HUDEP-2 (cell line): ENCODE data around the gene PLCL2.
A peak's percentile ranks its signal among the peaks of the same experiment; 100 is the strongest.

ENCODE experiments used
- DNase-seq, 76 experiments: peaks; one replicate each; lab custom pipeline; 2025; ENCODE audit not compliant: unreplicated experiment in 76 of 76; lab: John Stamatoyannopoulos, UW

The PLCL2 gene

GRCh38 chr3:17035966-17036365 lies 151.2 kb downstream of the PLCL2 start:
- no peak for DNase-seq

- DNase-seq = no peak
Measured at GRCh38 chr3:17038141-17038540, 153.4 kb downstream of the PLCL2 start.

DNA sequence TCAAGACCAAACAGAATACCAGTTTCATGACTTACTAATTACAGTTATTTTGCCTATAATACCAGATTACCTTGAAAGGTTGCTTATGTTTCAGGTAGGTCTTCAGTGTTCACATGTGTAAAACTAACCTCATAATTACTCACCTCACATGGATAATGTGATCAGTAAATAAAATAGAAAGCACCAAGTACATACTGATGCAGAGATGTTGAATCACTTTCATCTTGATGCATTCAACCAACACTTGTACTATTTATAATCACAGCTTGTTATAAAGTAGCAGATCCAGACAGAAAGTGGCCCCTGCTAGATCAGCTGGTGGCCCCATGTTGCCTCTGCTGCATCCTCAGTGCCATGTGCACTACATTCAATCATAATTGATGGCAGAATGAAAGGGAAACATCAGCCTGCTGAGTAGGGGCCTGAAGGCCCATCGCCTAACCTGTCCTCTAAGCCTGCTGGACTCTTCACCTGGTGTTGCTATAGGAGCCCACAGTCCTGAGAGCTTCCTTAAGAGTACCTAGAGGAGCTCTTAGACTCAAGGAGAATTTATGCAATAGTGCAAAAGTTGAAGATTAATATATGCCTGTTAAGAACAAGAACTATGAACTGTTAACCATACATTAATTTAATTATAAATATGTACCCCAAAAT lies 154.3 kb downstream of the PLCL2 start:
- DNase-seq = no peak

DNA sequence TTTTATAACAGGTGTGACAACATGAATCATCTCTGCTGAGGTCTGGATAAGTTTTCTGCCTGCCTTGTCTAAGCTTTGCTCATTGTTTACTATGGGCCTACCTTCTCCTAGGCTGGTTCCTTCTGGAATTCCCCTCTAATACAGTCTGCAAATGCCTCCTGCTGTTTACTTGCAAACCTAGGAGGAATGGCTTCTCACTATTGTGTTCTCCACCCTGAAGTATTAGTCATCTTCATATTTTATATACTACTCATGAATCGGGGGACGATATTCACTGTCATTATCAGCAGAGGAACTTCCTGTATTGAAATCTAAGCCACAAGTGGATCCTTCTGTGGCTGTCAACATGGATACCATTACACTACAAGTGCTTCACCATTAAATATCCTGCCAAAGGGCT lies 154.8 kb downstream of the PLCL2 start:
- DNase-seq = peak in 6 of 76 experiments; percentile 2 to 38 (median 14)

DNA sequence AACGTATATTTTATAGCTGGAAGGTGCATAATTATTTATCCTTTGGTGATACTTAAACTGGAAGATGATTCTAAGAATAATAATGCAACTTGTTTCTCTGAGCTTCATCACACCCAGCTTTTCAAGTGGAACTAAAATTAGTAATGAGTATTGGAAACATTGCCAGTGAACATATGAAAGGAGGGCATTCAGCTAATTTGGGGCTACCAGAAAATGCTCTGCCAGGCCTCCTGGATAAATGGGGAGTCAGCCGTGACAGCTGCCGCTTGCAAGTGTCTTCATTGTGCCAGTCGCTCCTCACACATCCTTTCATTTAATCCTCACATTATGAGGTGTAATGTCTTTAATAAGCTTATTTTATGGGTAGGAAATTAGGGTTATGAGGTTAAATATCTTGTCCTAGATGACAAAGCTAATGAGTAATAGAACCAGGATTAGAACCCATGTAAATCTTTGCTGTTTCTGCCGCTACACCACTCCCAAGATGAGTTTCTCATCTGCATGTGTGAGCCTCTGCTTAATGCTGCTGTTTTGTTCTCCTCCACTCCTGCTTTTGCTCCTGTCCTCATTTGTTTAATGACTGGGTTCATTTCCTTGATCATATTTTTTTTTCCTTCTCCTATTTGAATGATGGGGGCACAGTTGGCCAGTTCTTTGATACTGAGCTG lies 155.7 kb downstream of the PLCL2 start:
- DNase-seq = no peak

GRCh38 chr3:17040990-17041377 lies 156.2 kb downstream of the PLCL2 start:
- no peak for DNase-seq

DNA sequence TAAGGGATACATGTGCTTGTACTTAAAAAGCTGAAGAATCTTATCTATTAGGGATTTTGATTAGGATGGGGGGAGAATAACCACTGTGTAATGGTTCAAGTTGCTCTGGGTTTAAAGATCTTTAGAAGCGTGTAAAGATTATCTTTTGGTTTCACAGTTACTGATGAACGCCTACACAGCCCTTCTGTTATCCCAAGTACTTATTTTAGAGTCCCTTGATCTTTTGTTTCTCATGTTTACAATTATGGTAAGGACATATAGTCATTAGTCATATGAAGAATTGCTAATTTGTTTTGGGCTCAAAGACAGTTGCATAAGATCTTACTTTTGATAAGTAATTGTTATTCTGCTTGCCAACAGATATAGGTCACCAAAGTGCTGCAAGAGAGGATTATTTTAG lies 160.1 kb downstream of the PLCL2 start:
- DNase-seq = no peak

- DNase-seq = no peak
Measured at GRCh38 chr3:17045705-17046104, 160.9 kb downstream of the PLCL2 start.

GRCh38 chr3:17046623-17047022 lies 161.9 kb downstream of the PLCL2 start:
- DNase-seq = no peak

DNA sequence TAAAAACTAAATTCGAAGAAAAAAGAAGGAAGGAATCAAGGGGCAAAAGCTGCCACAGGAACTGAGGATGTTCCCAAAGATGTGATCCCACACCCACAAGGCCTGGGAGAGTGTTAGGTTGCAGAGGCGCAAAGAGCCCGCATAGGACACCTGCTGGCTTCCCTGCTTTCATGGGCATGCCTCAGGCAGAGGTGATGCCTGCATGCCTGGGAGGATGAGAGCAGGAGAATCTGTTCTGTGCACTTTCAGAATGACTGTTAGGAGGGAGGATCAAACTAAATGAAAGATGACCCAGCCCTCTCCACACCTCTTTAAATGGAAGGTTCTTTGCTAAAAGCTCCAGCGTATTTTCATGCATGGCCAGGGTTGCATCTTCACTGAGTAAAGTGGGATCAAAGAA lies 162.4 kb downstream of the PLCL2 start:
- no peak for DNase-seq

- no peak for DNase-seq
Measured at GRCh38 chr3:17047894-17048293, 163.1 kb downstream of the PLCL2 start.

GRCh38 chr3:17050071-17050470 lies 165.3 kb downstream of the PLCL2 start:
- DNase-seq = no peak

DNA sequence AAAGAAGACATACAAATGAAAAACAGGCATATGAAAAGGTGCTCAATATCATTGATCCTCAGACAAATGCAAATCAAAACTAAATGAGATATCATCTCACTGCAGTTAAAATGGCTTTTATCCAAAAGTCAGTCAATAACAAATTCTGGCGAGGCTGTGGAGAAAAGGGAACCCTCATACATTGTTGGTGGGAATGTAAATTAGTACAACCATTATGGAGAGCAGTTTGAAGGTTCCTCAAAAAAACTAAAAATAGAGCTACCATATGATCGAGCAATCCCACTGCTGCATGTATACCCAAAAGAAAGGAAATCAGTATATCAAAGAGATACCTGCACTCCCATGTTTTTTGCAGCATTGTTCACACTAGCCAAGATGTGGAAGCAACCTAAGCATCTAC lies 165.8 kb downstream of the PLCL2 start:
- DNase-seq = no peak

- DNase-seq = no peak
Measured at GRCh38 chr3:17052363-17052762, 167.6 kb downstream of the PLCL2 start.

- DNase-seq = no peak
Measured at GRCh38 chr3:17054301-17054981, 169.7 kb downstream of the PLCL2 start.

DNA sequence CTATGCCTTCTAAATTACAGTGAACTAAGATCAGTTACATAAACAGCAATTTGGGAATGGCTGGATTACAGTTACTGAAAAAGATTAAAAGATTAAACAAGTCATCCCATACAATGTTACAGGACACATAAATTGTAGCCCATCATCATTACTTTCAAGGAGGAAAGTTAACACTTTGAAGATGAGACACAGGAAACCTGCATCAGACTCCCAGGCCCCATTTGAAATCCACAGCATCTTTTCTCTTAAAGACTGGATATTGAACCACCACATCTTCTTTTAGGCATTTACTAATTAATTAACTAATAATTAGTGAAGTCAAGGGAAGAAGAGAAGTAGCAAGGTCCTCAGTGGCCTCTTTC lies 170.2 kb downstream of the PLCL2 start:
- no peak for DNase-seq

DNA sequence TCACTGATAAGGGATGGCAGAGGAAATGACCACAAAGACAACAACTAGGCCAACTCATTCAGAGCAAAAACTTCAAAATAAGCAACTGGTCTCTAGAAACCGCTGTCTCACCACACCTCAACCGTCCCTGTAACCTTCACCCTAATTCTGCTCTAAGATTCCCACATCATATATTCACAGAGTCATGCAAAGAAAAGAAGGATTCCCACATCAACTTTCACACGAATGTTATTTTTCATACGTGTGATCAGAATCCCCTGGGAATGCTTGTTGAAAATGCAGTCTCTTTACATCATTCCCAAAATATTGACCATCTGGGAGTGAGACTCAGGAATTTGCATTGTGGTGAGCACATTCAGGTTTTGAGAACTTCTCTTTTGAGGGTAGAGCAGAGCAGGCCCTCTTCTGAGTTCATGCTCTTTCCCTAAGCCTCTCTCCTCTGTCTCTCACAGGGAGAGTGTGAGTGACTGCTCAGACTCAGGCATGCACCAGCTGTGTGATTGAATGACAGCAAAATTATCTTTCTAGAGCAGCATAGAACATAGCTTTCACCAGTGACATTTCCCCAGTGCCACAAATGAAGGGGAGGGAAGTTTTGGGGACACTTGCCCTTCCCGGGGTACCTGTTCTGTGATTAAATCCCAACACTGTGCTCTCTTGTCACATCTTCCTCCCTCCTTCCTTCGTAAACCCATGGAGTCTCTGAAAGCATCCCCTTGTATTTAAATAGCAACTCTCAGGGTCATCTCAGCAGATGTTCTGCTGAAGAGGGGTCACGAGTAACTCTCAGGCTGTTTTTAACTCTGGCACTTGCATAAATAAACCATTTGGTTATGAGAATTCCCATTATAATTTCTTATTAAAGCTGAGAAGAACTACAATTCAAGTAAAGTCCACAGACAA lies 170.9 kb downstream of the PLCL2 start:
- DNase-seq = no peak

DNA sequence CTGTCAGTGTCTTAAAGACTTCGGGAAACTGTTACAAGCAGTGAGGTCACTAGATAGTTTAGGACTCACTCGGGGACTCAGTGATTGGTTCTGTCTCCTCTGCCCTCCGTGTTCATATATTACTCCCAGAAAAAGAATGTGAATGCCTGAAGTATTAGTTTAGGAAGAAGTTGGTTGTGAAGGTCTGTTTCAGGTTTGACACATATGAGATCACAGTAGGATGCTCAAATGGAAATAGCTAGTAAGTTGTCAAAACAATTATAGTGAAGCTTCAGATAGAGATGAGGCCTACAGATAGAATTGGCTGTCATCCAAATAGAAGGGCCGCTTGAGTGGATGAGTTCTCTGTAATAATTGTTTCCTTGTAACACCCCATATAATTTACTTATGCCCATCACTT lies 172.6 kb downstream of the PLCL2 start:
- no peak for DNase-seq

GRCh38 chr3:17059989-17060550 lies 175.3 kb downstream of the PLCL2 start:
- DNase-seq = no peak

- DNase-seq = no peak
Measured at GRCh38 chr3:17061005-17061404, 176.2 kb downstream of the PLCL2 start.

- no peak for DNase-seq
Measured at GRCh38 chr3:17062736-17063135, 178.0 kb downstream of the PLCL2 start.
